ENCODE data around the gene MBD2. TPM values are rescaled to one million over a fixed set of nuclear protein-coding genes. Genes with fewer than 3 reads are reported as not detected.

The MBD2 gene
- total RNA-seq, 1 donor from 2014 or later, result 150 TPM

DNA sequence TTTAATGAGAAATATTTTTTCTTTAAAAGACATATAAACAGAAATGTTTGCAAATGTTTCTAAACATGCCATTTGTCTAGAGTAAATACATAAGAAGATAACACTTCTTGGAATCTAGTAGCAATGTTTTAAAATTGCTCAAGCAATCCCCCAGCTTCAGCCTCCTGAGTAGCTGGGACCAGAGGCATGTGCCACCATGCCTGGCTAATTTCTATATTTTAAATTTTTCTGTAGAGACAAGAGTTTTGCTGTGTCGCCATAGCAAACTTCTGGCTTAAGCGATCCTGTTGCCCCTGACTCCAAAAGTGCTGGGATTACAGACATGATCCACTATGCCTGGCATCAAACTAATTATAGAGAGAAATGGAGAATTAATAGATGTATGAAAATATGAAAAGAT is 14.6 kb upstream of the MBD2 start:
- CTCF ChIA-PET, result no interaction called here

DNA sequence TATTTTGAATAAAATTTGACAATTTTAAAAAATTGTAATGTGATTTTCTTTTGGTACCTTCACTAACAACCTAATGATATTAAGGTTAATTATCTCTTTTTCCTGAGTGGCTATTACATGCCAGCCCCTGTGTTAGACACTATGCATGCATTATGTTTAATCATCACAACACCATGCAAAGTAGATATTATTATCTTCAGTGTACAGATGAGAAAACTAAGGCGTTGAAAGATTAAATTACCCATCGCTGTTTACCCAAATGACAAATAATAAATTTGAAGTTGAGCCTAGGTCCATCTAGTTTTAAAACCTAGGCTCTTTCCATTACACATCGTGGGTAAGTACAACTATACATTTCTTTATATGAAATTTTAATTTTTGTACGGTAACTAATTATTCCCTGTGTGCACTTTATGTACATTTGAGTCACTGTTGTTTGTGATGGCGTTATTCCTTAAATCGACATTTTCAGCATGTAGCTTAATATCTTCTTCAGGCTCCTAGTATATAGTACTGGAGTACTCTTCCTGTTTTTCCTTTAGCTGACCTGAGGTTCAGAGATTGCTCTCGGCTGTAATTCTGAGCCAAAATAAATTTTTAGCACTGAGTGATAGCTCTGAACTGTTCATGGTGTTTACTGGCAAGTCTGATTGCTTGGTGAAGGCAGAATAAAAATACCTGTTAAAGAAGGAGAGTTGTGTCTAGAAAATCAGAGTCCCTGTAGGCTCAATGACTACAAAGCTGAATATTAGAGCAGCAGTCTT is 13.9 kb upstream of the MBD2 start:
- Mint-ChIP-seq H3K9me3 (no peaks in the 10 kb centered on the region), H3K36me3 (ENCODE audit: low read depth) (no peaks in the 10 kb centered on the region), H3K27ac (no peak overlapping the region), H3K4me3 (no peak overlapping the region), H3K4me1 (peaks cover 6% of the 10 kb centered on the region), H3K27me3 (no peaks in the 10 kb centered on the region)
- POLR2A ChIA-PET, result interaction anchor here (0.8 to 1.2 kb wide), 3 partner anchors 14 to 32 kb away, joined by 3 to 5 read pairs (median 4); partner anchors contain the start of genes MBD2 and POLI
- CTCF ChIA-PET, result interaction anchor here (0.7 kb wide), 1 partner anchor 32 kb away, joined by 4 read pairs; no protein-coding TSS in a partner anchor
- intact Hi-C loops (cut with micrococcal nuclease), result no loop called here
- ATAC-seq (ENCODE audit: low read depth) (no peak), DNase-seq (no peak)
- TF ChIP-seq, protein P1, sequence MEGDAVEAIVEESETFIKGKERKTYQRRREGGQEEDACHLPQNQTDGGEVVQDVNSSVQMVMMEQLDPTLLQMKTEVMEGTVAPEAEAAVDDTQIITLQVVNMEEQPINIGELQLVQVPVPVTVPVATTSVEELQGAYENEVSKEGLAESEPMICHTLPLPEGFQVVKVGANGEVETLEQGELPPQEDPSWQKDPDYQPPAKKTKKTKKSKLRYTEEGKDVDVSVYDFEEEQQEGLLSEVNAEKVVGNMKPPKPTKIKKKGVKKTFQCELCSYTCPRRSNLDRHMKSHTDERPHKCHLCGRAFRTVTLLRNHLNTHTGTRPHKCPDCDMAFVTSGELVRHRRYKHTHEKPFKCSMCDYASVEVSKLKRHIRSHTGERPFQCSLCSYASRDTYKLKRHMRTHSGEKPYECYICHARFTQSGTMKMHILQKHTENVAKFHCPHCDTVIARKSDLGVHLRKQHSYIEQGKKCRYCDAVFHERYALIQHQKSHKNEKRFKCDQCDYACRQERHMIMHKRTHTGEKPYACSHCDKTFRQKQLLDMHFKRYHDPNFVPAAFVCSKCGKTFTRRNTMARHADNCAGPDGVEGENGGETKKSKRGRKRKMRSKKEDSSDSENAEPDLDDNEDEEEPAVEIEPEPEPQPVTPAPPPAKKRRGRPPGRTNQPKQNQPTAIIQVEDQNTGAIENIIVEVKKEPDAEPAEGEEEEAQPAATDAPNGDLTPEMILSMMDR (IDR thresholded peaks at IDR 0.05), result no peak

More for the DNA sequence above, 14.6 kb upstream of the MBD2 start:
- intact Hi-C loops (cut with micrococcal nuclease), result no loop called here
- DNase-seq (no peak), ATAC-seq (ENCODE audit: low read depth) (no peak)
- H3K36me3 Mint-ChIP-seq (ENCODE audit: low read depth), result no peaks in the 10 kb centered on the region
- no peak overlapping the region for H3K27ac Mint-ChIP-seq
- H3K27me3 Mint-ChIP-seq, result no peaks in the 10 kb centered on the region
- peaks cover 6% of the 10 kb centered on the region for H3K4me1 Mint-ChIP-seq
- H3K9me3 Mint-ChIP-seq, result no peaks in the 10 kb centered on the region
- no peak overlapping the region for H3K4me3 Mint-ChIP-seq
- POLR2A ChIA-PET, result interaction anchor here (0.8 kb wide), 1 partner anchor 31 kb away, joined by 4 read pairs; no protein-coding TSS in a partner anchor
- TF ChIP-seq, protein P1 (IDR thresholded peaks at IDR 0.05), result no peak

- H3K36me3 Mint-ChIP-seq (ENCODE audit: low read depth), result no peaks in the 10 kb centered on the region
- H3K9me3 Mint-ChIP-seq, result no peaks in the 10 kb centered on the region
- intact Hi-C loops (cut with micrococcal nuclease), result loop anchor here (2.0 kb wide), 1 partner anchor 15 kb away; no protein-coding TSS in a partner anchor
- H3K27me3 Mint-ChIP-seq, result no peaks in the 10 kb centered on the region
- ChIA-PET CTCF (no interaction called here), POLR2A (no interaction called here)
- TF ChIP-seq, protein P1 (IDR thresholded peaks at IDR 0.05), result no peak
- H3K27ac Mint-ChIP-seq, result no peak overlapping the region
- H3K4me3 Mint-ChIP-seq, result no peak overlapping the region
- H3K4me1 Mint-ChIP-seq, result peaks cover 6% of the 10 kb centered on the region
- no peak for DNase-seq
- no peak for ATAC-seq (ENCODE audit: low read depth)
These were observed 11.4 kb upstream of the MBD2 start for GRCh38 chr18:54235871-54236270.

GRCh38 chr18:54233747-54234146 is 9.3 kb upstream of the MBD2 start:
- Mint-ChIP-seq H3K4me3 (no peak overlapping the region), H3K27ac (no peak overlapping the region), H3K36me3 (ENCODE audit: low read depth) (no peaks in the 10 kb centered on the region), H3K4me1 (no peaks in the 10 kb centered on the region), H3K27me3 (no peaks in the 10 kb centered on the region), H3K9me3 (no peaks in the 10 kb centered on the region)
- TF ChIP-seq, protein P1 (IDR thresholded peaks at IDR 0.05), result no peak
- intact Hi-C loops (cut with micrococcal nuclease), result no loop called here
- ChIA-PET POLR2A (no interaction called here), CTCF (no interaction called here)
- DNase-seq, result no peak
- ATAC-seq (ENCODE audit: low read depth), result no peak

- no peak overlapping the region for H3K27ac Mint-ChIP-seq
- intact Hi-C loops (cut with micrococcal nuclease), result no loop called here
- ATAC-seq (ENCODE audit: low read depth) (no peak), DNase-seq (no peak)
- no peaks in the 10 kb centered on the region for H3K9me3 Mint-ChIP-seq
- no peaks in the 10 kb centered on the region for H3K36me3 Mint-ChIP-seq (ENCODE audit: low read depth)
- H3K27me3 Mint-ChIP-seq, result no peaks in the 10 kb centered on the region
- H3K4me1 Mint-ChIP-seq, result no peaks in the 10 kb centered on the region
- TF ChIP-seq, protein P1 (IDR thresholded peaks at IDR 0.05), result no peak
- no peak overlapping the region for H3K4me3 Mint-ChIP-seq
- CTCF ChIA-PET, result no interaction called here
- POLR2A ChIA-PET, result interaction anchor here (0.6 kb wide), 1 partner anchor 15 kb away, joined by 4 read pairs; no protein-coding TSS in a partner anchor
These were observed 8.8 kb upstream of the MBD2 start for GRCh38 chr18:54233228-54233625.
